ENCODE results near the gene OR2A25. TPM values are rescaled to one million over a fixed set of nuclear protein-coding genes. Genes with fewer than 3 reads are reported as not detected.

The OR2A25 gene
- polyA plus RNA-seq, 1 of the 3 experiments (the other 2 are of a cell fraction): not detected

GRCh38 chr7:144085978-144086377 is 16.4 kb downstream of the OR2A25 start, which contains the start of gene OR2A12:
Gene OR2A12, plus strand, starts transcription at chr7:144086278. Its CDS starts 8,830 bp downstream, at chr7:144095108.
- Histone ChIP-seq H3K9me2 (no peaks in the 10 kb centered on the region), H3K4me3 (ENCODE audit: low read depth in 2 of 2, low read length in 1 of 2) (no peak within 1 kb of the TSS), H3K9me3 (no peaks in the 10 kb centered on the region), H3F3A (replicated peaks; ENCODE audit: insufficient read depth) (no peaks in the 10 kb centered on the region), H3K36me3 (replicated peaks in 1 of 2; ENCODE audit: control insufficient read depth in 1 of 2, insufficient read depth in 2 of 2, low read length in 1 of 2) (no peaks in the 10 kb centered on the region), H3K4me1 (ENCODE audit: control insufficient read depth in 1 of 2, insufficient read depth in 2 of 2, low read depth in 1 of 2, low read length in 1 of 2) (no peaks in the 10 kb centered on the region), H3K79me2 (ENCODE audit: insufficient read depth) (no peaks in the 10 kb centered on the region), H3K27me3 (ENCODE audit: insufficient read depth) (peaks cover 4% of the 10 kb centered on the region; the same call in 1 of the 2 replicates), H2AFZ (ENCODE audit: low read depth) (peak within 1 kb of the TSS; percentile 57; the same call in 1 of the 2 replicates), H3K27ac (ENCODE audit: low read depth in 2 of 2, low read length in 1 of 2) (no peak within 1 kb of the TSS), H3K4me2 (no peak within 1 kb of the TSS), H3K9ac (no peak within 1 kb of the TSS), H4K20me1 (ENCODE audit: insufficient read depth) (no peaks in the 10 kb centered on the region)
- no peak for DNase-seq
- POLR2A ChIA-PET: no interaction called here
- 8% methylated on average over 2 of the region's 2 CpGs for WGBS (ENCODE audit: low lambda C conversion rate)
- CTCF ChIA-PET: interaction anchor here (1.4 kb wide), 1 partner anchor 23 kb away, joined by 3 read pairs; no protein-coding TSS in a partner anchor
- TF ChIP-seq, protein P1, sequence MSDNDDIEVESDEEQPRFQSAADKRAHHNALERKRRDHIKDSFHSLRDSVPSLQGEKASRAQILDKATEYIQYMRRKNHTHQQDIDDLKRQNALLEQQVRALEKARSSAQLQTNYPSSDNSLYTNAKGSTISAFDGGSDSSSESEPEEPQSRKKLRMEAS (IDR thresholded peaks at IDR 0.05; ENCODE audit: low read depth): no peak
- TF ChIP-seq CTCF (IDR thresholded peaks at IDR 0.05): no peak
- TF ChIP-seq GABPA (IDR thresholded peaks at IDR 0.05; ENCODE audit: low read depth): no peak
- no peak for TF ChIP-seq FOSL2 (IDR thresholded peaks at IDR 0.05; ENCODE audit: borderline replicate concordance, low read depth)
- no peak for TF ChIP-seq USF2 (IDR thresholded peaks at IDR 0.05; ENCODE audit: borderline replicate concordance, low read depth, low read length)
- TF ChIP-seq GATA2 (CRISPR knock-in tag; IDR thresholded peaks at IDR 0.05): no peak
- no peak for TF ChIP-seq EZH2phosphoT487 (IDR thresholded peaks at IDR 0.05; ENCODE audit: borderline replicate concordance, low read depth)
- TF ChIP-seq JUND (IDR thresholded peaks at IDR 0.05): no peak
- TF ChIP-seq, protein P2, sequence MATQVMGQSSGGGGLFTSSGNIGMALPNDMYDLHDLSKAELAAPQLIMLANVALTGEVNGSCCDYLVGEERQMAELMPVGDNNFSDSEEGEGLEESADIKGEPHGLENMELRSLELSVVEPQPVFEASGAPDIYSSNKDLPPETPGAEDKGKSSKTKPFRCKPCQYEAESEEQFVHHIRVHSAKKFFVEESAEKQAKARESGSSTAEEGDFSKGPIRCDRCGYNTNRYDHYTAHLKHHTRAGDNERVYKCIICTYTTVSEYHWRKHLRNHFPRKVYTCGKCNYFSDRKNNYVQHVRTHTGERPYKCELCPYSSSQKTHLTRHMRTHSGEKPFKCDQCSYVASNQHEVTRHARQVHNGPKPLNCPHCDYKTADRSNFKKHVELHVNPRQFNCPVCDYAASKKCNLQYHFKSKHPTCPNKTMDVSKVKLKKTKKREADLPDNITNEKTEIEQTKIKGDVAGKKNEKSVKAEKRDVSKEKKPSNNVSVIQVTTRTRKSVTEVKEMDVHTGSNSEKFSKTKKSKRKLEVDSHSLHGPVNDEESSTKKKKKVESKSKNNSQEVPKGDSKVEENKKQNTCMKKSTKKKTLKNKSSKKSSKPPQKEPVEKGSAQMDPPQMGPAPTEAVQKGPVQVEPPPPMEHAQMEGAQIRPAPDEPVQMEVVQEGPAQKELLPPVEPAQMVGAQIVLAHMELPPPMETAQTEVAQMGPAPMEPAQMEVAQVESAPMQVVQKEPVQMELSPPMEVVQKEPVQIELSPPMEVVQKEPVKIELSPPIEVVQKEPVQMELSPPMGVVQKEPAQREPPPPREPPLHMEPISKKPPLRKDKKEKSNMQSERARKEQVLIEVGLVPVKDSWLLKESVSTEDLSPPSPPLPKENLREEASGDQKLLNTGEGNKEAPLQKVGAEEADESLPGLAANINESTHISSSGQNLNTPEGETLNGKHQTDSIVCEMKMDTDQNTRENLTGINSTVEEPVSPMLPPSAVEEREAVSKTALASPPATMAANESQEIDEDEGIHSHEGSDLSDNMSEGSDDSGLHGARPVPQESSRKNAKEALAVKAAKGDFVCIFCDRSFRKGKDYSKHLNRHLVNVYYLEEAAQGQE (IDR thresholded peaks at IDR 0.05; ENCODE audit: low read depth, low read length): no peak
- TF ChIP-seq YY1 (IDR thresholded peaks at IDR 0.05; ENCODE audit: low read depth): no peak
- TF ChIP-seq TAF1 (IDR thresholded peaks at IDR 0.05; ENCODE audit: borderline replicate concordance, low read depth, low read length): no peak
- TF ChIP-seq NFIC (IDR thresholded peaks at IDR 0.05; ENCODE audit: borderline replicate concordance): no peak
- TF ChIP-seq SIN3A (IDR thresholded peaks at IDR 0.05; ENCODE audit: borderline replicate concordance, low read depth, low read length): no peak
- TF ChIP-seq PBX3 (IDR thresholded peaks at IDR 0.05): no peak
- no peak for TF ChIP-seq ELF1 (IDR thresholded peaks at IDR 0.05)
- no peak for TF ChIP-seq SMC3 (IDR thresholded peaks at IDR 0.05; ENCODE audit: low read depth, low read length)
